Measurements from ENCODE around the gene HMCN2.

DNA sequence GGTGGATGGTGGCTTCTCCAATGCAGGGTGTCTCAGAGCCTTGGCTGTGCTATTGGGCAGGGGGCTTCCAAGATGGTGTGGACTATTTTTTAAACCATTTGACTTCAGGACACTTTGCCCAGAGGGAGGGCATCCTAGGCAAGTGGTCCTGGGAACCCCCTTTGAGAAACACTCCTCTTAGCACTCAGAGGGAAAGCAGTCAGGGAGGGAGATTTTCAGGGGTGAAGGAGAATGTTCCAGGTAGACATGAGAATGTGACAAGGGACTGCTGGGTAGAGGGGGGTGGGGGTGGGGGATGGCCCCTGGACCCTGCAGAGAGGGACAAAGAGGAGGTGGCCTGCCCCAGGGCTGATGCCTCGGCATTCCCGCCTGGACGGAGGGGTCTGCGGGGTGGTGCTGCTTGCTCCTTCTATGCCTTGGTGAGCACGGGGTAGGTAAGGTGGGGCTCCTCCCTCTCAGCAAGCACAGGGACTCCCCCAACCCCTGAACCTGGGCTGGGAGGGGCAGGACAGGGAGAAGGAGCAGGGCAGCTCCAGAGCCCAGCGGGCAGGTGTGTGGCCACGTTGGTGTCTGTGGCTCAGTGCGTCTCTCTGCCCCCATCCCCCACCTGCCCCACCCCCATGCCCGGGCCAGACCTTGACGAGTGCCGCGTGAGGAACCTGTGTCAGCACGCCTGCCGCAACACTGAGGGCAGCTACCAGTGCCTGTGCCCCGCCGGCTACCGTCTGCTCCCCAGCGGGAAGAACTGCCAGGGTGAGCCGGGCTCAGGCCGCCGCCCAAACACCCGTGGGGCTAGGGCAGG, 165.4 kb downstream of the HMCN2 start:
- TF ChIP-seq TAF1 (conservative IDR thresholded peaks at IDR 0.05) = no peak
- TF ChIP-seq REST (IDR thresholded peaks at IDR 0.05) = no peak
- TF ChIP-seq RAD21 (IDR thresholded peaks at IDR 0.05) = no peak
- TF ChIP-seq YY1 (IDR thresholded peaks at IDR 0.05) = no peak
- TF ChIP-seq CTCF (IDR thresholded peaks at IDR 0.05; ENCODE audit: low read depth, low read length, missing input control) = no peak
- TF ChIP-seq, protein P1, sequence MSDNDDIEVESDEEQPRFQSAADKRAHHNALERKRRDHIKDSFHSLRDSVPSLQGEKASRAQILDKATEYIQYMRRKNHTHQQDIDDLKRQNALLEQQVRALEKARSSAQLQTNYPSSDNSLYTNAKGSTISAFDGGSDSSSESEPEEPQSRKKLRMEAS (IDR thresholded peaks at IDR 0.05) = no peak
- no peak for TF ChIP-seq ZBTB33 (IDR thresholded peaks at IDR 0.05)
- TF ChIP-seq FOXA1 (IDR thresholded peaks at IDR 0.05) = no peak
- TF ChIP-seq RXRA (IDR thresholded peaks at IDR 0.05) = no peak
- no peak for TF ChIP-seq JUND (IDR thresholded peaks at IDR 0.05)
- no peak for TF ChIP-seq EGR1 (IDR thresholded peaks at IDR 0.05; ENCODE audit: low read depth in 2 of 2)
- no peak for TF ChIP-seq SP1 (IDR thresholded peaks at IDR 0.05)
- no peak for TF ChIP-seq ATF3 (IDR thresholded peaks at IDR 0.05)

Measured in liver (tissue), 3 donors.